ENCODE data around the gene SERPIND1. TPM values are rescaled to one million over a fixed set of nuclear protein-coding genes. Genes with fewer than 3 reads are reported as not detected.
"Not testable (repeated sequence)": the region's sequence is repeated elsewhere in the genome, so short reads cannot be mapped to it uniquely, and the experiment has no call there.

Gene SERPIND1
- total and polyA plus RNA-seq, 10 of the 15 experiments (the other 5 are each of a cell fraction or from before 2014, with no cell fraction given) = 0.08 to 0.85 (median 0.38) TPM; not detected in 1

GRCh38 chr22:20821717-20822239 is 47.9 kb downstream of the SERPIND1 start:
- H3K79me2 ChIP-seq (ENCODE audit: control insufficient read depth, insufficient read depth, low read length); H2AFZ ChIP-seq (ENCODE audit: control insufficient read depth, low read depth, low read length); H4K20me1 ChIP-seq (ENCODE audit: control insufficient read depth, insufficient read depth); CTCF ChIA-PET; H3K4me1 ChIP-seq (ENCODE audit: control insufficient read depth, insufficient read depth, low read length); H3K27me3 ChIP-seq (replicated peaks in 1 of 2; ENCODE audit: control insufficient read depth in 2 of 2, insufficient read depth in 2 of 2, low read length in 1 of 2); BruUV-seq (replicated peaks); DNase-seq (ENCODE audit: low read depth, low spot score); H3K27ac ChIP-seq (ENCODE audit: control insufficient read depth, insufficient read depth); ATAC-seq; H3K4me3 ChIP-seq; H3K9ac ChIP-seq (ENCODE audit: control insufficient read depth, insufficient read depth, low read length); in situ Hi-C loops (cut with MboI); H3K9me3 ChIP-seq (replicated peaks; ENCODE audit: control insufficient read depth, insufficient read depth, low read length); RAD21 ChIA-PET (ENCODE audit: unreplicated experiment); SMC1A ChIA-PET (ENCODE audit: uncharacterized antibody, unreplicated experiment); FAIRE-seq; intact Hi-C loops (cut with micrococcal nuclease; ENCODE audit: unreplicated experiment); H3K4me2 ChIP-seq (ENCODE audit: control insufficient read depth, insufficient read depth): not testable (repeated sequence)
- 87% methylated on average over 8 of the region's 8 CpGs for WGBS (ENCODE audit: insufficient coverage, insufficient replicate concordance, low lambda C conversion rate, missing lambda C conversion rate)
- POLR2A ChIA-PET = interaction anchor here (0.6 kb wide), 1 partner anchor 148 kb away, joined by 3 read pairs; no protein-coding TSS in a partner anchor
- H3K36me3 ChIP-seq (ENCODE audit: control insufficient read depth in 2 of 2, insufficient read depth in 2 of 2, low read length in 1 of 2) = peaks cover 7 to 11% of the 10 kb centered on the region in 2 experiments

GRCh38 chr22:20822240-20822639 is 48.3 kb downstream of the SERPIND1 start:
- WGBS (ENCODE audit: insufficient coverage, insufficient replicate concordance, low lambda C conversion rate, missing lambda C conversion rate) = 96% methylated on average over 5 of the region's 5 CpGs
- RAD21 ChIA-PET (ENCODE audit: unreplicated experiment) = no interaction called here
- H3K27me3 ChIP-seq (replicated peaks in 1 of 2; ENCODE audit: control insufficient read depth in 2 of 2, insufficient read depth in 2 of 2, low read length in 1 of 2) = no peaks in the 10 kb centered on the region
- no peaks in the 10 kb centered on the region for H3K79me2 ChIP-seq (ENCODE audit: control insufficient read depth, insufficient read depth, low read length)
- SMC1A ChIA-PET (ENCODE audit: uncharacterized antibody, unreplicated experiment) = no interaction called here
- DNase-seq (ENCODE audit: low read depth, low spot score) (no peak), FAIRE-seq (no peak), ATAC-seq (no peak)
- H3K36me3 ChIP-seq (ENCODE audit: control insufficient read depth in 2 of 2, insufficient read depth in 2 of 2, low read length in 1 of 2) = peaks cover 6 to 8% of the 10 kb centered on the region in 2 experiments
- no peaks in the 10 kb centered on the region for H3K4me1 ChIP-seq (ENCODE audit: control insufficient read depth, insufficient read depth, low read length)
- no peak overlapping the region for H3K27ac ChIP-seq (ENCODE audit: control insufficient read depth, insufficient read depth)
- no peak overlapping the region for H3K4me2 ChIP-seq (ENCODE audit: control insufficient read depth, insufficient read depth)
- TF ChIP-seq HSF1 (IDR thresholded peaks at IDR 0.05; ENCODE audit: low read depth, low read length) (no peak), PBX3 (IDR thresholded peaks at IDR 0.05; ENCODE audit: insufficient replicate concordance, low read depth, low read length) (no peak), BRCA1 (IDR thresholded peaks at IDR 0.05; ENCODE audit: low read depth, low read length) (no peak), ZSCAN29 (IDR thresholded peaks at IDR 0.05) (no peak), YY1 (IDR thresholded peaks at IDR 0.05; ENCODE audit: low read depth, low read length) (no peak)
- in situ Hi-C loops (cut with MboI) (no loop called here), intact Hi-C loops (cut with micrococcal nuclease; ENCODE audit: unreplicated experiment) (no loop called here)
- no peak overlapping the region for H3K9ac ChIP-seq (ENCODE audit: control insufficient read depth, insufficient read depth, low read length)
- CTCF ChIA-PET = interaction anchor here (0.6 kb wide), 1 partner anchor 16 kb away, joined by 3 read pairs; no protein-coding TSS in a partner anchor
- no peaks in the 10 kb centered on the region for H4K20me1 ChIP-seq (ENCODE audit: control insufficient read depth, insufficient read depth)
- no TSS peak for BruUV-seq (replicated peaks)
- H3K9me3 ChIP-seq (replicated peaks; ENCODE audit: control insufficient read depth, insufficient read depth, low read length) = no peaks in the 10 kb centered on the region
- H3K4me3 ChIP-seq = no peak overlapping the region
- H2AFZ ChIP-seq (ENCODE audit: control insufficient read depth, low read depth, low read length) = no peak overlapping the region
- POLR2A ChIA-PET = interaction anchor here (0.6 kb wide), 1 partner anchor 148 kb away, joined by 3 read pairs; no protein-coding TSS in a partner anchor

Measured in GM12878 (cell line).